ENCODE data around the gene SLC49A4. TPM values are rescaled to one million over a fixed set of nuclear protein-coding genes. Genes with fewer than 3 reads are reported as not detected.

SLC49A4 gene
- total RNA-seq, 1 experiment from 2014 or later: 41.6 TPM

- Histone ChIP-seq H3K9me3 (no peaks in the 10 kb centered on the region), H3K4me1 (no peaks in the 10 kb centered on the region), H3K27me3 (replicated peaks; ENCODE audit: control insufficient read depth, insufficient read depth, low read length) (no peaks in the 10 kb centered on the region), H3K36me3 (ENCODE audit: control insufficient read depth, insufficient read depth, low read length) (no peaks in the 10 kb centered on the region), H3K4me3 (ENCODE audit: low read depth, low read length) (no peak overlapping the region)
- no peak overlapping the region for H3K27ac Mint-ChIP-seq (ENCODE audit: unreplicated experiment)
- DNase-seq: no peak
- intact Hi-C loops (cut with micrococcal nuclease; ENCODE audit: unreplicated experiment): no loop called here
- no peaks in the 10 kb centered on the region for H3K4me1 Mint-ChIP-seq (ENCODE audit: low read depth, unreplicated experiment)
- H3K36me3 Mint-ChIP-seq (ENCODE audit: insufficient read depth, unreplicated experiment): no peaks in the 10 kb centered on the region
- no peaks in the 10 kb centered on the region for H3K9me3 Mint-ChIP-seq (ENCODE audit: unreplicated experiment)
- CTCF ChIA-PET: interaction anchor here (0.6 kb wide), 1 partner anchor 104 kb away, joined by 4 read pairs; no protein-coding TSS in a partner anchor
- BruUV-seq (replicated peaks): no TSS peak
- no peak for TF ChIP-seq CTCF (IDR thresholded peaks at IDR 0.05; ENCODE audit: insufficient read depth in 1 of 2, low read depth in 1 of 2, low read length in 1 of 2, severe bottlenecking in 1 of 2, unreplicated experiment in 1 of 2)
- POLR2A ChIA-PET: no interaction called here
- no peak overlapping the region for H3K4me3 Mint-ChIP-seq (ENCODE audit: unreplicated experiment)
- no peaks in the 10 kb centered on the region for H3K27me3 Mint-ChIP-seq (ENCODE audit: insufficient read depth, unreplicated experiment)
Observed at GRCh38 chr3:122925756-122926155, 130.9 kb downstream of the SLC49A4 start.

- no peaks in the 10 kb centered on the region for H3K4me1 Mint-ChIP-seq (ENCODE audit: low read depth, unreplicated experiment)
- Histone ChIP-seq H3K9me3 (no peaks in the 10 kb centered on the region), H3K36me3 (ENCODE audit: control insufficient read depth, insufficient read depth, low read length) (no peaks in the 10 kb centered on the region), H3K27me3 (replicated peaks; ENCODE audit: control insufficient read depth, insufficient read depth, low read length) (no peaks in the 10 kb centered on the region), H3K4me3 (ENCODE audit: low read depth, low read length) (no peak overlapping the region), H3K4me1 (no peaks in the 10 kb centered on the region)
- H3K36me3 Mint-ChIP-seq (ENCODE audit: insufficient read depth, unreplicated experiment): no peaks in the 10 kb centered on the region
- no peaks in the 10 kb centered on the region for H3K27me3 Mint-ChIP-seq (ENCODE audit: insufficient read depth, unreplicated experiment)
- no peak overlapping the region for H3K27ac Mint-ChIP-seq (ENCODE audit: unreplicated experiment)
- POLR2A ChIA-PET: no interaction called here
- no TSS peak for BruUV-seq (replicated peaks)
- no peak overlapping the region for H3K4me3 Mint-ChIP-seq (ENCODE audit: unreplicated experiment)
- intact Hi-C loops (cut with micrococcal nuclease; ENCODE audit: unreplicated experiment): no loop called here
- no peaks in the 10 kb centered on the region for H3K9me3 Mint-ChIP-seq (ENCODE audit: unreplicated experiment)
- CTCF ChIA-PET: no interaction called here
- DNase-seq: no peak
- TF ChIP-seq CTCF (IDR thresholded peaks at IDR 0.05; ENCODE audit: insufficient read depth in 1 of 2, low read depth in 1 of 2, low read length in 1 of 2, severe bottlenecking in 1 of 2, unreplicated experiment in 1 of 2): no peak
Observed at GRCh38 chr3:122926322-122926721, 131.5 kb downstream of the SLC49A4 start.

GRCh38 chr3:122926811-122927210, 131.9 kb downstream of the SLC49A4 start:
- ChIA-PET CTCF (no interaction called here), POLR2A (no interaction called here)
- no peaks in the 10 kb centered on the region for H3K4me1 Mint-ChIP-seq (ENCODE audit: low read depth, unreplicated experiment)
- H3K9me3 Mint-ChIP-seq (ENCODE audit: unreplicated experiment): no peaks in the 10 kb centered on the region
- DNase-seq: no peak
- H3K27me3 ChIP-seq (replicated peaks; ENCODE audit: control insufficient read depth, insufficient read depth, low read length): no peaks in the 10 kb centered on the region
- intact Hi-C loops (cut with micrococcal nuclease; ENCODE audit: unreplicated experiment): no loop called here
- no peak for TF ChIP-seq CTCF (IDR thresholded peaks at IDR 0.05; ENCODE audit: insufficient read depth in 1 of 2, low read depth in 1 of 2, low read length in 1 of 2, severe bottlenecking in 1 of 2, unreplicated experiment in 1 of 2)
- H3K4me3 ChIP-seq (ENCODE audit: low read depth, low read length): no peak overlapping the region
- BruUV-seq (replicated peaks): no TSS peak
- H3K36me3 Mint-ChIP-seq (ENCODE audit: insufficient read depth, unreplicated experiment): no peaks in the 10 kb centered on the region
- no peaks in the 10 kb centered on the region for H3K27me3 Mint-ChIP-seq (ENCODE audit: insufficient read depth, unreplicated experiment)
- H3K4me3 Mint-ChIP-seq (ENCODE audit: unreplicated experiment): no peak overlapping the region
- no peak overlapping the region for H3K27ac Mint-ChIP-seq (ENCODE audit: unreplicated experiment)
- H3K9me3 ChIP-seq: no peaks in the 10 kb centered on the region
- no peaks in the 10 kb centered on the region for H3K36me3 ChIP-seq (ENCODE audit: control insufficient read depth, insufficient read depth, low read length)
- peaks cover 3% of the 10 kb centered on the region; the same call in 1 of the 2 replicates for H3K4me1 ChIP-seq
